ENCODE data around the gene STK16.

DNA sequence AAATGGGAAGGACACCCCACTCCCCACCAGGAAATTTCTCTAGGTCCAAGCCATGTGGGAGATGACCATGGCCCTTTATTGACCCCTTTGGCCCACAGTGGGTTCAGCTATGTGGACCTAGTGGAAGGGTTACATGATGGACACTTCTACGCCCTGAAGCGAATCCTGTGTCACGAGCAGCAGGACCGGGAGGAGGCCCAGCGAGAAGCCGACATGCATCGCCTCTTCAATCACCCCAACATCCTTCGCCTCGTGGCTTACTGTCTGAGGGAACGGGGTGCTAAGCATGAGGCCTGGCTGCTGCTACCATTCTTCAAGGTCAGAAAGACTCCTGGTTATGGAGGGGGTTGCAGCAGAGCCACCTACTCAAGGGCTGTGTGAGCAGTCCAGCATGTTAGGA, 1.3 kb downstream of the STK16 start:
- TF ChIP-seq, protein P1, sequence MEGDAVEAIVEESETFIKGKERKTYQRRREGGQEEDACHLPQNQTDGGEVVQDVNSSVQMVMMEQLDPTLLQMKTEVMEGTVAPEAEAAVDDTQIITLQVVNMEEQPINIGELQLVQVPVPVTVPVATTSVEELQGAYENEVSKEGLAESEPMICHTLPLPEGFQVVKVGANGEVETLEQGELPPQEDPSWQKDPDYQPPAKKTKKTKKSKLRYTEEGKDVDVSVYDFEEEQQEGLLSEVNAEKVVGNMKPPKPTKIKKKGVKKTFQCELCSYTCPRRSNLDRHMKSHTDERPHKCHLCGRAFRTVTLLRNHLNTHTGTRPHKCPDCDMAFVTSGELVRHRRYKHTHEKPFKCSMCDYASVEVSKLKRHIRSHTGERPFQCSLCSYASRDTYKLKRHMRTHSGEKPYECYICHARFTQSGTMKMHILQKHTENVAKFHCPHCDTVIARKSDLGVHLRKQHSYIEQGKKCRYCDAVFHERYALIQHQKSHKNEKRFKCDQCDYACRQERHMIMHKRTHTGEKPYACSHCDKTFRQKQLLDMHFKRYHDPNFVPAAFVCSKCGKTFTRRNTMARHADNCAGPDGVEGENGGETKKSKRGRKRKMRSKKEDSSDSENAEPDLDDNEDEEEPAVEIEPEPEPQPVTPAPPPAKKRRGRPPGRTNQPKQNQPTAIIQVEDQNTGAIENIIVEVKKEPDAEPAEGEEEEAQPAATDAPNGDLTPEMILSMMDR (IDR thresholded peaks at IDR 0.05; ENCODE audit: poor library complexity, severe bottlenecking): no peak
- no peak for TF ChIP-seq EZH2 (IDR thresholded peaks at IDR 0.05; ENCODE audit: borderline replicate concordance, insufficient read depth, low read length, poor library complexity, severe bottlenecking)
- no peak for TF ChIP-seq TAF1 (IDR thresholded peaks at IDR 0.05; ENCODE audit: low read depth)

All from neural cell (in vitro differentiated cells).